Panc1 (cell line): ENCODE data around the gene RTP5. TPM values are rescaled to one million over a fixed set of nuclear protein-coding genes. Genes with fewer than 3 reads are reported as not detected.

ENCODE experiments used
- ATAC-seq: fragments of 200-7000 bp; cut with Tn5 transposase; 2 replicates; pipeline ENCODE4 v1.9.1; 2020; ENCODE audit warnings: mild to moderate bottlenecking, moderate library complexity
- BruUV-seq: library from RNA; stranded (reverse); fragments of 400-500 nt; replicated peaks from 2 replicates; lab custom pipeline; 2021; lab: Mats Ljungman, UMichigan
- CTCF ChIA-PET: fragments of 300-600 bp; sonication (Branson Sonifier 250); formaldehyde crosslinking; loops from one replicate; lab custom pipeline; 2022; ENCODE audit warnings: antibody characterized with exemption; lab: Charles Lee
- POLR2A ChIA-PET: fragments of 300-600 bp; sonication (Branson Sonifier 250); formaldehyde crosslinking; loops from one replicate; lab custom pipeline; 2022; ENCODE audit warnings: antibody characterized with exemption; lab: Charles Lee
- DNase-seq: peaks from one replicate; pipeline ENCODE4 v3.0.0-alpha.2; 2010; ENCODE audit warnings: low read depth, low spot score
- H3K27ac ChIP-seq: 2 replicates; pipeline ENCODE4 v1.5.1; 2011; ENCODE audit warnings: mild to moderate bottlenecking, low read length, inconsistent platforms
- H3K27me3 ChIP-seq: fragments of 200-500 bp; sonication (Bioruptor generic); 2 replicates; pipeline ENCODE4 v1.6.0; 2014; ENCODE audit warnings: low read length, inconsistent platforms; ENCODE audit not compliant: control insufficient read depth, insufficient read depth
- H3K36me3 ChIP-seq: fragments of 200-500 bp; sonication (Bioruptor generic); 2 replicates; pipeline ENCODE4 v1.5.1; 2014; ENCODE audit warnings: inconsistent platforms, mild to moderate bottlenecking, low read length, moderate library complexity; ENCODE audit not compliant: control insufficient read depth, insufficient read depth
- H3K4me1 ChIP-seq: 2 replicates; pipeline ENCODE4 v1.5.1; 2011; ENCODE audit warnings: inconsistent platforms, mild to moderate bottlenecking, low read length, moderate library complexity; ENCODE audit not compliant: control insufficient read depth, insufficient read depth
- H3K4me3 ChIP-seq, 2 experiments: 2 replicates each; pipeline ENCODE4 v1.5.1; 2011 to 2012; ENCODE audit warnings: low read depth in 2 of 2, low read length in 2 of 2, mild to moderate bottlenecking in 2 of 2, inconsistent platforms in 1 of 2, moderate library complexity in 1 of 2
- H3K9me3 ChIP-seq: fragments of 200-500 bp; sonication (Bioruptor generic); 2 replicates; pipeline ENCODE4 v1.5.1; 2014; ENCODE audit warnings: low read depth, mild to moderate bottlenecking, inconsistent platforms, low read length, moderate library complexity; ENCODE audit not compliant: control insufficient read depth, insufficient read depth
- CTCF ChIP-seq: fragments of 450-650 bp; IDR thresholded peaks from 2 replicates; pipeline ENCODE4 v1.5.1; 2017; ENCODE audit warnings: mild to moderate bottlenecking
- POLR2AphosphoS5 ChIP-seq: IDR thresholded peaks from 2 replicates; pipeline ENCODE4 v1.6.1; 2012; ENCODE audit warnings: mild to moderate bottlenecking, low read depth, low read length, moderate library complexity
- SIN3A ChIP-seq: IDR thresholded peaks from 2 replicates; pipeline ENCODE4 v1.6.1; 2012; ENCODE audit warnings: low read depth, mild to moderate bottlenecking, low read length, moderate library complexity, borderline replicate concordance; ENCODE audit not compliant: insufficient read depth
- TCF7L2 ChIP-seq: IDR thresholded peaks from 2 replicates; pipeline ENCODE4 v1.6.1; 2011; ENCODE audit warnings: mild to moderate bottlenecking, low read depth, low read length, inconsistent platforms
- in situ Hi-C: cut with HindIII; loops from 2 replicates; pipeline ENCODE4 v1.10.0; 2016; ENCODE audit warnings: low sequenced_read_pairs, low pct_unique_long_range_greater_than_20kb
- intact Hi-C: fragments of 100-400 bp; cut with micrococcal nuclease; formaldehyde crosslinking; loops from one replicate; pipeline ENCODE4 v1.10.0; 2022; ENCODE audit not compliant: unreplicated experiment
- total RNA-seq: library from RNA; stranded (reverse); gene quantifications from one replicate; pipeline ENCODE4 v1.2.1, GENCODE V29; 2021; ENCODE audit not compliant: unreplicated experiment
- TF ChIP-seq, protein P1 (sequence below), 2 experiments: IDR thresholded peaks; 2 replicates each; pipeline ENCODE4 v1.6.1; 2011 to 2012; ENCODE audit warnings: low read depth in 2 of 2, control low read depth in 1 of 2, low read length in 1 of 2, mild to moderate bottlenecking in 1 of 2, moderate library complexity in 1 of 2; ENCODE audit not compliant: insufficient read depth in 1 of 2

Gene RTP5
- total RNA-seq, 1 experiment from 2014 or later, result not detected

DNA sequence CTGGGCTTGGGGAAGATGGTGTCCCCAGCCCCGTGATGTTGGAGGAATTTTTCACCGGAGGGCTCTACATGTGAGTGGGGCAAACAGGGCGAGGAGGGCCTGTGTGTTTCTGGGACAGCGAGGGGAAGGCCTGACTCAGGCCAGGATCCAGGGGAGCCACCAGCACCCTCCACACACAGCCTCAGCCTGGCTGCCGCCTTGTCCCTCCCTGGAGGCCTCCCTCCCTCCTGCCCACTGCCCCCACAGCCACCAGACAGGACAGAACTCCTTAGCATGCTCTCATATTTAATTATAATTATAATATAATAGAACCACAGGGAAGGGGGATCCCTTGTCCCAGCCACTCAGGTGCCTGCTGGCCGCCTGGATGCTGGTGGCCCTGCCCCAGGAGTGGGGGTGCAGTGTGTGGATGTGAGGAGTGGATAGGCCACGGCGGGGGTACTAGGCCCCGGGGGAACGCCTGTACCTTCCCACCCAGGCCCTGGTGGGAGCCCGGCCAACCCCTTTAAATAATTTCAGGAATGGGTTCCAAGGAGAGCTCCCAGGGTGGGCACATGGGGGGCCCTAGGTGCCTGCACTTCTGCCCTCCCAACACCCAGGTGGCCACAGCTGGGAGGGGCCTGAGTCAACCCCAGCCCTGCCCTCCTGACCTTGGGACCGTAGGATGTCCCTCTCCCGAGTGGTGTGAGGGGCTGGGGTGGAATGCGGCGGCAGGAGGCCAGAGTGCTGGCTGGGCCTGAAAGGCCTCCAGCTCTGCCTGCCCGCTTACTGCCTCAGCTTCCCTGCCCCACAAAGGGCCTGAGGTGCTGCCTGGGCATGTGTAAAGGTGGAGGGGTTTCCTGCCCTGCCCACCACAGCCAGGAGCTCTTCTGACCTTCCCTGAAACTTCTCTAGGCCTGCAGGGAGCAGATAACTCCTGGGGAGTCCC, 19.6 kb upstream of the RTP5 start:
- BruUV-seq, result no TSS peak

GRCh38 chr2:241850544-241851324, 18.8 kb upstream of the RTP5 start:
- TF ChIP-seq POLR2AphosphoS5, result no peak
- no peak for TF ChIP-seq TCF7L2
- TF ChIP-seq CTCF, result no peak
- TF ChIP-seq, protein P1, sequence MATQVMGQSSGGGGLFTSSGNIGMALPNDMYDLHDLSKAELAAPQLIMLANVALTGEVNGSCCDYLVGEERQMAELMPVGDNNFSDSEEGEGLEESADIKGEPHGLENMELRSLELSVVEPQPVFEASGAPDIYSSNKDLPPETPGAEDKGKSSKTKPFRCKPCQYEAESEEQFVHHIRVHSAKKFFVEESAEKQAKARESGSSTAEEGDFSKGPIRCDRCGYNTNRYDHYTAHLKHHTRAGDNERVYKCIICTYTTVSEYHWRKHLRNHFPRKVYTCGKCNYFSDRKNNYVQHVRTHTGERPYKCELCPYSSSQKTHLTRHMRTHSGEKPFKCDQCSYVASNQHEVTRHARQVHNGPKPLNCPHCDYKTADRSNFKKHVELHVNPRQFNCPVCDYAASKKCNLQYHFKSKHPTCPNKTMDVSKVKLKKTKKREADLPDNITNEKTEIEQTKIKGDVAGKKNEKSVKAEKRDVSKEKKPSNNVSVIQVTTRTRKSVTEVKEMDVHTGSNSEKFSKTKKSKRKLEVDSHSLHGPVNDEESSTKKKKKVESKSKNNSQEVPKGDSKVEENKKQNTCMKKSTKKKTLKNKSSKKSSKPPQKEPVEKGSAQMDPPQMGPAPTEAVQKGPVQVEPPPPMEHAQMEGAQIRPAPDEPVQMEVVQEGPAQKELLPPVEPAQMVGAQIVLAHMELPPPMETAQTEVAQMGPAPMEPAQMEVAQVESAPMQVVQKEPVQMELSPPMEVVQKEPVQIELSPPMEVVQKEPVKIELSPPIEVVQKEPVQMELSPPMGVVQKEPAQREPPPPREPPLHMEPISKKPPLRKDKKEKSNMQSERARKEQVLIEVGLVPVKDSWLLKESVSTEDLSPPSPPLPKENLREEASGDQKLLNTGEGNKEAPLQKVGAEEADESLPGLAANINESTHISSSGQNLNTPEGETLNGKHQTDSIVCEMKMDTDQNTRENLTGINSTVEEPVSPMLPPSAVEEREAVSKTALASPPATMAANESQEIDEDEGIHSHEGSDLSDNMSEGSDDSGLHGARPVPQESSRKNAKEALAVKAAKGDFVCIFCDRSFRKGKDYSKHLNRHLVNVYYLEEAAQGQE (IDR thresholded peaks at IDR 0.05; ENCODE audit: insufficient read depth in 1 of 2, low read depth in 2 of 2, low read length in 1 of 2), result no peak
- no peak for TF ChIP-seq SIN3A
- Histone ChIP-seq H3K9me3 (no peaks in the 10 kb centered on the region), H3K36me3 (no peaks in the 10 kb centered on the region), H3K27ac (no peak overlapping the region), H3K4me1 (no peaks in the 10 kb centered on the region), H3K4me3 (no peak overlapping the region), H3K27me3 (no peaks in the 10 kb centered on the region)
- peak; percentile 50; the same call in 1 of the 2 replicates for ATAC-seq
- ChIA-PET CTCF (no interaction called here), POLR2A (no interaction called here)
- in situ Hi-C loops (no loop called here), intact Hi-C loops (no loop called here)
- DNase-seq, result no peak
- no TSS peak for BruUV-seq

More for the DNA sequence above, 19.6 kb upstream of the RTP5 start:
- in situ Hi-C loops (no loop called here), intact Hi-C loops (no loop called here)
- DNase-seq (no peak), ATAC-seq (peak; percentile 23; the same call in 1 of the 2 replicates)
- ChIA-PET POLR2A (no interaction called here), CTCF (no interaction called here)
- H3K4me3 ChIP-seq, result no peak overlapping the region
- no peaks in the 10 kb centered on the region for H3K27me3 ChIP-seq
- TF ChIP-seq, protein P1 (IDR thresholded peaks at IDR 0.05; ENCODE audit: insufficient read depth in 1 of 2, low read depth in 2 of 2, low read length in 1 of 2), result no peak
- TF ChIP-seq TCF7L2 (no peak), POLR2AphosphoS5 (no peak), SIN3A (no peak), CTCF (no peak)
- H3K4me1 ChIP-seq, result 0 out of 2 replicates have a peak, but pooled peaks cover 3% of the 10 kb centered on the region
- H3K36me3 ChIP-seq, result no peaks in the 10 kb centered on the region
- no peak overlapping the region for H3K27ac ChIP-seq
- H3K9me3 ChIP-seq, result no peaks in the 10 kb centered on the region
